ENCODE measurements around the gene SBNO2.
"Not testable (repeated sequence)": the region's sequence is repeated elsewhere in the genome, so short reads cannot be mapped to it uniquely, and the experiment has no call there.

The SBNO2 gene
- total RNA-seq = 146 to 183 (median 163) reads per million in 3 experiments

GRCh38 chr19:1173845-1174809, at the start of gene SBNO2:
Gene SBNO2, minus strand, starts transcription at chr19:1174268. Its CDS starts 19,992 bp downstream, at chr19:1154276.
- DNase-seq = peak; percentile 77

GRCh38 chr19:1223018-1223855, 49.2 kb upstream of the SBNO2 start:
- no peak for DNase-seq

- DNase-seq = no peak
These were observed 48.3 kb upstream of the SBNO2 start for GRCh38 chr19:1222394-1222793.

- DNase-seq = no peak
These were observed 47.8 kb upstream of the SBNO2 start for GRCh38 chr19:1221904-1222255.

GRCh38 chr19:1220976-1221903, 47.2 kb upstream of the SBNO2 start:
- no peak for DNase-seq

- DNase-seq = no peak
These were observed 46.4 kb upstream of the SBNO2 start for GRCh38 chr19:1220477-1220930.

- no peak for DNase-seq
These were observed 45.9 kb upstream of the SBNO2 start for GRCh38 chr19:1219786-1220476.

GRCh38 chr19:1218751-1219567, 44.9 kb upstream of the SBNO2 start:
- DNase-seq = no peak

- no peak for DNase-seq
These were observed 43.3 kb upstream of the SBNO2 start for GRCh38 chr19:1217366-1217765.

- DNase-seq = no peak
These were observed 42.7 kb upstream of the SBNO2 start for GRCh38 chr19:1216756-1217155.

- no peak for DNase-seq
These were observed 41.0 kb upstream of the SBNO2 start for GRCh38 chr19:1214862-1215731.

- DNase-seq = no peak
These were observed 40.3 kb upstream of the SBNO2 start for GRCh38 chr19:1214299-1214861.

- DNase-seq = peak; percentile 74
These were observed 39.6 kb upstream of the SBNO2 start for GRCh38 chr19:1213391-1214286.

GRCh38 chr19:1211494-1212234, 37.6 kb upstream of the SBNO2 start:
- DNase-seq = no peak

- no peak for DNase-seq
These were observed 36.1 kb upstream of the SBNO2 start for GRCh38 chr19:1210227-1210538.

- DNase-seq = not testable (repeated sequence)
These were observed 34.8 kb upstream of the SBNO2 start for GRCh38 chr19:1208830-1209229.

GRCh38 chr19:1206864-1207450, 32.9 kb upstream of the SBNO2 start:
- peak; percentile 22 for DNase-seq

All from central memory CD4-positive, alpha-beta T cell (primary cell).